ENCODE data around the gene MYRIP. TPM values are rescaled to one million over a fixed set of nuclear protein-coding genes. Genes with fewer than 3 reads are reported as not detected.

MYRIP gene
- polyA plus RNA-seq, 1 of the 3 experiments (the other 2 are of a cell fraction) = 1.2 TPM

DNA sequence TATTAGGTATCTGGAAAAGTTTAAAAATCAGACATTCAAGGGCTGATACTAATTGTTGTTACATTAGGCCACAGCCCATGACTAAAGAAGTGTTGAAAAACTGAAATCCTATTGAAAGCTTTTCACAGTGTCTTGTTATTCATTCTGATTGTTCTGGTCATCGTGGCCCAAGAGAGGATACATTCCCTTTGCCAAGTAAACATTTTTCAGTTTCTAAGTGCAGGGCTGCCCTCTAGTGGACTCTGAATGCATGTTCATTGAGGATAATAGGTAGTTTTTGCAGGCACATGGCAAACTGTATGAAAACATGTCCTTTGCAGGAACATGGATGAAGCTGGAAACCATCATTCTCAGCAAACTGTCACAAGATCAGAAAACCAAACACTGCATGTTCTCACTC is 181.1 kb downstream of the MYRIP start (continued):
- TF ChIP-seq, protein P1, sequence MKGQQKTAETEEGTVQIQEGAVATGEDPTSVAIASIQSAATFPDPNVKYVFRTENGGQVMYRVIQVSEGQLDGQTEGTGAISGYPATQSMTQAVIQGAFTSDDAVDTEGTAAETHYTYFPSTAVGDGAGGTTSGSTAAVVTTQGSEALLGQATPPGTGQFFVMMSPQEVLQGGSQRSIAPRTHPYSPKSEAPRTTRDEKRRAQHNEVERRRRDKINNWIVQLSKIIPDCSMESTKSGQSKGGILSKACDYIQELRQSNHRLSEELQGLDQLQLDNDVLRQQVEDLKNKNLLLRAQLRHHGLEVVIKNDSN (IDR thresholded peaks at IDR 0.05; ENCODE audit: borderline replicate concordance, low read depth) = no peak
- TF ChIP-seq POLR2AphosphoS5 (IDR thresholded peaks at IDR 0.05; ENCODE audit: low read depth, low read length) (no peak), EP300 (IDR thresholded peaks at IDR 0.05; ENCODE audit: borderline replicate concordance in 1 of 2, low read depth in 1 of 2, low read length in 1 of 2) (no peak), TAF1 (IDR thresholded peaks at IDR 0.05; ENCODE audit: borderline replicate concordance, low read depth, low read length) (no peak), ELF1 (IDR thresholded peaks at IDR 0.05) (no peak), NFIC (IDR thresholded peaks at IDR 0.05; ENCODE audit: borderline replicate concordance) (no peak), TCF12 (IDR thresholded peaks at IDR 0.05) (no peak), TEAD4 (IDR thresholded peaks at IDR 0.05; ENCODE audit: borderline replicate concordance, insufficient read depth) (no peak), MEF2A (IDR thresholded peaks at IDR 0.05; ENCODE audit: borderline replicate concordance, low read depth) (no peak)
- TF ChIP-seq, protein P2, sequence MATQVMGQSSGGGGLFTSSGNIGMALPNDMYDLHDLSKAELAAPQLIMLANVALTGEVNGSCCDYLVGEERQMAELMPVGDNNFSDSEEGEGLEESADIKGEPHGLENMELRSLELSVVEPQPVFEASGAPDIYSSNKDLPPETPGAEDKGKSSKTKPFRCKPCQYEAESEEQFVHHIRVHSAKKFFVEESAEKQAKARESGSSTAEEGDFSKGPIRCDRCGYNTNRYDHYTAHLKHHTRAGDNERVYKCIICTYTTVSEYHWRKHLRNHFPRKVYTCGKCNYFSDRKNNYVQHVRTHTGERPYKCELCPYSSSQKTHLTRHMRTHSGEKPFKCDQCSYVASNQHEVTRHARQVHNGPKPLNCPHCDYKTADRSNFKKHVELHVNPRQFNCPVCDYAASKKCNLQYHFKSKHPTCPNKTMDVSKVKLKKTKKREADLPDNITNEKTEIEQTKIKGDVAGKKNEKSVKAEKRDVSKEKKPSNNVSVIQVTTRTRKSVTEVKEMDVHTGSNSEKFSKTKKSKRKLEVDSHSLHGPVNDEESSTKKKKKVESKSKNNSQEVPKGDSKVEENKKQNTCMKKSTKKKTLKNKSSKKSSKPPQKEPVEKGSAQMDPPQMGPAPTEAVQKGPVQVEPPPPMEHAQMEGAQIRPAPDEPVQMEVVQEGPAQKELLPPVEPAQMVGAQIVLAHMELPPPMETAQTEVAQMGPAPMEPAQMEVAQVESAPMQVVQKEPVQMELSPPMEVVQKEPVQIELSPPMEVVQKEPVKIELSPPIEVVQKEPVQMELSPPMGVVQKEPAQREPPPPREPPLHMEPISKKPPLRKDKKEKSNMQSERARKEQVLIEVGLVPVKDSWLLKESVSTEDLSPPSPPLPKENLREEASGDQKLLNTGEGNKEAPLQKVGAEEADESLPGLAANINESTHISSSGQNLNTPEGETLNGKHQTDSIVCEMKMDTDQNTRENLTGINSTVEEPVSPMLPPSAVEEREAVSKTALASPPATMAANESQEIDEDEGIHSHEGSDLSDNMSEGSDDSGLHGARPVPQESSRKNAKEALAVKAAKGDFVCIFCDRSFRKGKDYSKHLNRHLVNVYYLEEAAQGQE (IDR thresholded peaks at IDR 0.05; ENCODE audit: low read depth, low read length) = no peak

DNA sequence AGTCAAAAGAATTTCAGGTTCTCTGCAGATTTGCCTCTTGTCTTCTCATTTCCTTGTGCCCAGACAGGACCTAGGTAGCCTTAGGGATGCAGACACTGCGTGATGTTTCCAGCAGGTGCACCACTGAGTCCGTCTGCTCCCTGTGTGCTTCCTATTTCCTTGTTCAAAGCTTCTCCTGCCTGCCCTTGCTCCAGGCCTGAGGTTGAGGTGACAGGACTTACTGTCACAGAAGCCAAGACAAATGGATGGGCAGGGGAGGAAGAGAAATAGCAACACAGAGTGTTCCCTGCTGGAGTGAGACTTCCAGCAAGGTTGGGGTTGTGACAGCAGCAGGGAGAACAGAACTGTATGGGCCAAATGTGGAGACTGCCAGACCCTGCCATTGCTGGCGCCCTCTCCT is 199.4 kb downstream of the MYRIP start:
- no peaks in the 10 kb centered on the region for H4K20me1 ChIP-seq (ENCODE audit: insufficient read depth)
- no peaks in the 10 kb centered on the region for H3K9me3 ChIP-seq
- no peak overlapping the region for H3K4me3 ChIP-seq (ENCODE audit: low read depth in 2 of 2, low read length in 1 of 2)
- POLR2A ChIA-PET = no interaction called here
- H3K9me2 ChIP-seq = no peaks in the 10 kb centered on the region
- no peak overlapping the region for H3K4me2 ChIP-seq
- CTCF ChIA-PET = no interaction called here
- no peak overlapping the region for H3K27ac ChIP-seq (ENCODE audit: low read depth in 2 of 2, low read length in 1 of 2)
- H3K9ac ChIP-seq = no peak overlapping the region
- no peak overlapping the region for H2AFZ ChIP-seq (ENCODE audit: low read depth)
- 80% methylated on average over 1 of the region's 3 CpGs for WGBS (ENCODE audit: low lambda C conversion rate)
- no peaks in the 10 kb centered on the region for H3K27me3 ChIP-seq (ENCODE audit: insufficient read depth)
- H3F3A ChIP-seq (replicated peaks; ENCODE audit: insufficient read depth) = no peaks in the 10 kb centered on the region
- no peak for DNase-seq
- H3K4me1 ChIP-seq (ENCODE audit: control insufficient read depth in 1 of 2, insufficient read depth in 2 of 2, low read depth in 1 of 2, low read length in 1 of 2) = peaks cover 0 to 3% of the 10 kb centered on the region in 2 experiments; a peak in 2 of 4 replicates
- TF ChIP-seq, protein P3, sequence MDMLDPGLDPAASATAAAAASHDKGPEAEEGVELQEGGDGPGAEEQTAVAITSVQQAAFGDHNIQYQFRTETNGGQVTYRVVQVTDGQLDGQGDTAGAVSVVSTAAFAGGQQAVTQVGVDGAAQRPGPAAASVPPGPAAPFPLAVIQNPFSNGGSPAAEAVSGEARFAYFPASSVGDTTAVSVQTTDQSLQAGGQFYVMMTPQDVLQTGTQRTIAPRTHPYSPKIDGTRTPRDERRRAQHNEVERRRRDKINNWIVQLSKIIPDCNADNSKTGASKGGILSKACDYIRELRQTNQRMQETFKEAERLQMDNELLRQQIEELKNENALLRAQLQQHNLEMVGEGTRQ (IDR thresholded peaks at IDR 0.05; ENCODE audit: borderline replicate concordance, low read depth, low read length) = no peak
- H3K79me2 ChIP-seq (ENCODE audit: insufficient read depth) = no peaks in the 10 kb centered on the region
- no peaks in the 10 kb centered on the region for H3K36me3 ChIP-seq (replicated peaks in 1 of 2; ENCODE audit: control insufficient read depth in 1 of 2, insufficient read depth in 2 of 2, low read length in 1 of 2)

Data from SK-N-SH (cell line).